GM19463 (cell line): ENCODE measurements around the gene IL1RAPL1.

Experiments
- ATAC-seq: cut with Tn5 transposase; IDR thresholded peaks from one replicate; pipeline ENCODE4 v1.9.1; 2021; ENCODE audit warnings: mild to moderate bottlenecking, moderate library complexity; ENCODE audit not compliant: unreplicated experiment

The IL1RAPL1 gene

GRCh38 chrX:28586981-28587551 lies at the start of gene IL1RAPL1:
IL1RAPL1 (plus strand) TSS chrX:28587446.
- ATAC-seq = no peak

GRCh38 chrX:28542791-28543190 lies 44.5 kb upstream of the IL1RAPL1 start:
- no peak for ATAC-seq

- no peak for ATAC-seq
These were observed 37.4 kb upstream of the IL1RAPL1 start for GRCh38 chrX:28549838-28550237.

- no peak for ATAC-seq
These were observed 36.8 kb upstream of the IL1RAPL1 start for GRCh38 chrX:28550331-28550872.

- ATAC-seq = no peak
These were observed 34.9 kb upstream of the IL1RAPL1 start for GRCh38 chrX:28552322-28552721.

GRCh38 chrX:28552882-28553829 lies 34.1 kb upstream of the IL1RAPL1 start:
- no peak for ATAC-seq

- ATAC-seq = no peak
These were observed 11.1 kb upstream of the IL1RAPL1 start for GRCh38 chrX:28576117-28576516.

GRCh38 chrX:28581522-28581921 lies 5.7 kb upstream of the IL1RAPL1 start:
- no peak for ATAC-seq

GRCh38 chrX:28582511-28582910 lies 4.7 kb upstream of the IL1RAPL1 start:
- ATAC-seq = no peak

- no peak for ATAC-seq
These were observed 3.2 kb upstream of the IL1RAPL1 start for GRCh38 chrX:28584025-28584424.

GRCh38 chrX:28585767-28586166 lies 1.5 kb upstream of the IL1RAPL1 start:
- ATAC-seq = no peak

GRCh38 chrX:28586286-28586685 lies 960 bp upstream of the IL1RAPL1 start:
- ATAC-seq = no peak

- no peak for ATAC-seq
These were observed 1.8 kb downstream of the IL1RAPL1 start for GRCh38 chrX:28589046-28589445.

GRCh38 chrX:28590396-28590795 lies 3.1 kb downstream of the IL1RAPL1 start:
- no peak for ATAC-seq

GRCh38 chrX:28591542-28591941 lies 4.3 kb downstream of the IL1RAPL1 start:
- no peak for ATAC-seq

GRCh38 chrX:28595346-28595745 lies 8.1 kb downstream of the IL1RAPL1 start:
- no peak for ATAC-seq

- ATAC-seq = no peak
These were observed 12.7 kb downstream of the IL1RAPL1 start for GRCh38 chrX:28599957-28600356.

- no peak for ATAC-seq
These were observed 21.8 kb downstream of the IL1RAPL1 start for GRCh38 chrX:28609003-28609402.

GRCh38 chrX:28609917-28610613 lies 22.8 kb downstream of the IL1RAPL1 start:
- ATAC-seq = no peak

- ATAC-seq = no peak
These were observed 23.5 kb downstream of the IL1RAPL1 start for GRCh38 chrX:28610746-28611145.

GRCh38 chrX:28613558-28613957 lies 26.3 kb downstream of the IL1RAPL1 start:
- ATAC-seq = no peak
